ENCODE results near the gene SH3BP4. TPM values are rescaled to one million over a fixed set of nuclear protein-coding genes. Genes with fewer than 3 reads are reported as not detected.

Gene SH3BP4, protein sequence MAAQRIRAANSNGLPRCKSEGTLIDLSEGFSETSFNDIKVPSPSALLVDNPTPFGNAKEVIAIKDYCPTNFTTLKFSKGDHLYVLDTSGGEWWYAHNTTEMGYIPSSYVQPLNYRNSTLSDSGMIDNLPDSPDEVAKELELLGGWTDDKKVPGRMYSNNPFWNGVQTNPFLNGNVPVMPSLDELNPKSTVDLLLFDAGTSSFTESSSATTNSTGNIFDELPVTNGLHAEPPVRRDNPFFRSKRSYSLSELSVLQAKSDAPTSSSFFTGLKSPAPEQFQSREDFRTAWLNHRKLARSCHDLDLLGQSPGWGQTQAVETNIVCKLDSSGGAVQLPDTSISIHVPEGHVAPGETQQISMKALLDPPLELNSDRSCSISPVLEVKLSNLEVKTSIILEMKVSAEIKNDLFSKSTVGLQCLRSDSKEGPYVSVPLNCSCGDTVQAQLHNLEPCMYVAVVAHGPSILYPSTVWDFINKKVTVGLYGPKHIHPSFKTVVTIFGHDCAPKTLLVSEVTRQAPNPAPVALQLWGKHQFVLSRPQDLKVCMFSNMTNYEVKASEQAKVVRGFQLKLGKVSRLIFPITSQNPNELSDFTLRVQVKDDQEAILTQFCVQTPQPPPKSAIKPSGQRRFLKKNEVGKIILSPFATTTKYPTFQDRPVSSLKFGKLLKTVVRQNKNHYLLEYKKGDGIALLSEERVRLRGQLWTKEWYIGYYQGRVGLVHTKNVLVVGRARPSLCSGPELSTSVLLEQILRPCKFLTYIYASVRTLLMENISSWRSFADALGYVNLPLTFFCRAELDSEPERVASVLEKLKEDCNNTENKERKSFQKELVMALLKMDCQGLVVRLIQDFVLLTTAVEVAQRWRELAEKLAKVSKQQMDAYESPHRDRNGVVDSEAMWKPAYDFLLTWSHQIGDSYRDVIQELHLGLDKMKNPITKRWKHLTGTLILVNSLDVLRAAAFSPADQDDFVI
- total RNA-seq: 14.4 TPM

DNA sequence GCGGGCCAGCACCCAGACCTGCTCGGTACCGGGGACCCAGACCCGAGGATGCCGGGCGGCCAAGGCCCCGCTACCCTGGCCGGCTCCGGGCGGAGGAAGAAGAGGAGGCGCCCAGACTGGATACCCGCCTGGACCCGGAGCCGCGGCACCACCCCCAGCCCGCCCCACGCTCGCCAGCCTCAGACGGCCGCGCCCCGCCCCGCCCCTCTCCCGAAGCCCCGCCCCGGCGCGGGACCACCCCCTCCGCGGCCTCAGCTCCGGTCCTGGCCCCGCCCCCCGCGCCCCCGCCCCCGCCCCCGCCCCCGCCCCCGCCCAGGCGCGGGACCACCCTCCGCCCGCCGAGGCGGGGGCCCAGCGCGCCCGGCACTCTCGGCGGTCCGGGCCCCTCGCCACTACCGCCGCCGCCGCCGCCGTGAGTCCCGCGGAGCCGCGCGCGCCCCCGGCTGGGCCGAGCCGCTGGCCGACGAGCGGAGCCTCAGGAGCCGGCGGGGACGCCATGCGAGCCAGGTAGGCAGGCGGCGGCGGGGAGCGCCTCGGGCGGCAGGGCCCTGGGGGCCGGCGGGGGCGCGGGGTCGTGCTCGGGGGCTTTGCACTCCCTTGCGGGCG is at the start of gene SH3BP4:
TSS of gene SH3BP4 (plus strand) at position 354 of the 606 bp plus-strand sequence. CDS start 82,986 bp downstream, outside the sequence.

